Hematopoietic multipotent progenitor cell treated with erythropoietin and hydrocortisone succinate and interleukin-3 and kit ligand, for 6 days (in vitro differentiated cells): ENCODE measurements around the gene BACE1.
"Not testable (repeated sequence)": the region's sequence is repeated elsewhere in the genome, so short reads cannot be mapped to it uniquely, and the experiment has no call there.

Source experiments
- DNase-seq: peaks from one replicate; pipeline ENCODE4 v3.0.0-alpha.2; 2015

BACE1 gene

GRCh38 chr11:117316197-117316961, at the start of gene BACE1:
BACE1 (minus strand) TSS chr11:117316256; CDS start chr11:117315795, 461 bp downstream.
- DNase-seq: peak; percentile 71

DNA sequence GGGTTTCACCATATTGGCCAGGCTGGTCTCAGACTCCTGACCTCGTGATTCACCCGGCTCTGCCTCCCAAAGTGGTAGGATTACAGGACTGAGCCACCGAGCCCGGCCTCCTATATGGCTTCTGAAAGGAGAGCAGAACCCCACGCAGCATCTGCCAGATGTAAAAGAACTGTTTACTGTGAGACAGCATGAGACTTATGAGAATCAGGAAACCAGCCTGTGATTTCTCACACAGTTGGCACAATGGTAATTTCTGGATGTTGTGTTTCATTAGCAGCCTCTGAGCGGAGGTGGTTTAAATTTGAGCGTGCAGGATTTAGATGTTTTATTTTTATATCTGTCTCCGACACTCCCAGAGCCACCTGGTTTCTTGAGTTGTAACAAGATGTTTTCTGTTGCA, 45.4 kb upstream of the BACE1 start:
- DNase-seq: no peak

DNA sequence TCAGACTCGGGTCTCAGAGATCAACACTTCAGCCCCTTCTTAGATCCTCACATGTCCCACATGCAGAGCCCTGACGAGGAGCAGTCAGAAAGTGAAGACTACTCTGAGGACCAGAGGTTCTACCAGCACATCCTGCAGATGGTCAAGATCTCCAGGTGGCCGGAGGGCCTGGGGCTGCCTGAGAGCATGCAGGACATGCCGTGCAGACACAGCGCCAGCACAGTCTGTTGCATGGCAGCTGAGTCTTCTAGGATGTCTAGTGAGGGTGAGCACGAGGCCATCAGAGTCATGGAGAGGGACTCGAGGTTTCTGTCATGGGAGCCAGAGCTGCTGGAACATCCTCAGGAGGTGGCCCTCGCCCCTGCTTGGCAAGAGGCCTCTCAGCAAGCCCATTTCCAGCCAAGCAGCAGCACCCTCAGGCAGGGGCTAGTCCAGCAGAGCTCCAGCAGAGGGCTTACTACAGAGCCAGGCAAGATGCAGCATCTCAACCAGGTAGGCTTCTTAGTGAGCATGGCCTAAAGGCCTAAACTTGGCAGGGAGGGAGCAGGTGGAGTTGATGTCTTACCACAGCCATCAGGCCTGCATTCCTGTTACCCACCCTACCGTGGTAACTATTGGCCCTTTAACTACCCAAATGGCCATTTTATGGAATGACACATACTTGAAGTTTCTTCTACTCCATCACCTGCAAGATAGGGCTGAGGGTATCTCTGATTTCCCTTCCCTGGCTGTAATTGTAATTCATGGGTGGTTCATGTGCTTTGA, 40.3 kb upstream of the BACE1 start:
- DNase-seq: no peak

GRCh38 chr11:117354550-117354949, 38.5 kb upstream of the BACE1 start:
- DNase-seq: no peak

DNA sequence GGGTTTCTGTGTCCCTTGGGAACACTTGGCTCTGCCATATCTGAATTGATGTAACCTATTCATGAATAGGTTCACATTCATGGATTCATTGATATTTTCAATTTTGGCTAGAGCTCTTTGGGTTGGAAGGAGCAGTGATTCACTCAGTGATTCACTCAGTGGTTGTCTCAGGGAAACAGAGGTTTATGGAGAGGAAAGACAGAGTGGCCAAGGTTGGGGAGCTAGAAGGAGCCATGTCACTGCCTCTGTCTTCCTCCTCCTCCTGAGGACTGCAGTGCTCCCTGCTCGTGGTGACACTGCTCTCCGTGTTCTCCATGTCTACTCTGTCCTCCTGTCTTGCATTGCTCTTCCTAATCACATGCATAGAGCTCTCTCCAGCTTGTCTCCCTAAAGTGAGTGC, 29.0 kb upstream of the BACE1 start:
- DNase-seq: no peak

DNA sequence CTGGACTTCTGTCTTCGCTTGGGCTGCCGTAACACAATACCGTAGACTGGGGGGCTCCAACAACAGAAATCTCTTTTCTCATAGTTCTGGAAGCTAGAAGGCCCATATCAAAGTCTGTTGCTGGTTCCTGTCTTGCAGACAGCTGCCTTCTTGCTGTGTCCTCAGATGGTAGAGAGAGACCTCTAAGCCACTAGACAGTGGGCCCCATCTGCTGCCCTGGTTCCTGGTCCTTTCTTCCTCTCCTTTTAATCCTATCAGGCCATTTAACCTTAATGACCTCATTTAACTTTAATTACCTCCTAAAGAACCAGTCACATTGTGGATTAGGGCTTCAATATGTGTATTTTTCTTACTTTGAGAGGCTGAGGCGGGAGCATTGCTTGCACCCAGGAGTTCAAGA, 21.0 kb upstream of the BACE1 start:
- DNase-seq: no peak

DNA sequence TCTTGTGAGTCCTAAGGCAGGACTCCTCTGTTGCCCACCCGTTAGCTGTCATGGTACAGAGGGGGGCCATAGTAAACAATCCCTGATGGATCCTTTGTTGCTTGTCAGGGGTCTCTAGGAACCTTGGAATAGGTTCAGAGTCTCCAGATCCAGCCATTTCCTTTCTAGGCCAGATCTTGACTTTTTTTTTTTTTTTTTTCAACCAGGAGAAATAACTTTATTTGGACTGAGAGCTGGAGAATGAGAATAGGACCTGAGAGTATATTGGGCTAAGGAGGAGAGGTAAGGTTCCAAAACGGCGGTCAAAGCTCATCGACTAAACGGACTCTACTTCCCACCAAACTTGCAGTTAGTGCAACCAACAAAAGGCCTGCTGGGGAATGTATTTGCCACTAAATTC, 19.3 kb upstream of the BACE1 start:
- no peak for DNase-seq

DNA sequence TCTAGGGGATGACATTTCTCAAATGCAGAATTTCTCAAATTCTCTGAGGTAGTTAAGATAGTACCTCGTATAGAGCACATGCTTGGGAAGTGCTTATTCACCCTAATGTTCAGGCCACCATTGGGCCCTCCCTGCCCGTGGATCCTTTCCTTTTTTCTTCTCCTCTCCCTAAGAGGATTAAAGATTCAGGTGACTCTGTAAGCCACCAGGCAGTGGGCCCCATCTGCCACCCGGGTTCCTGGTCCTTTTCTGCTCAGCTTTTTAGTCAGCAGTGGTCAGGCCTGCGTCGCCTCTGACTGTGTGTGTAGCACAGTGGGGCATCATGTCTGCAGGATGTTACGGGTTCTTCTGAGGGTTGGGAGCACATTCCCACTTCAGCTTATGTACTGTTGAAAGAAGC, 18.8 kb upstream of the BACE1 start:
- DNase-seq: no peak

GRCh38 chr11:117333917-117334316, 17.9 kb upstream of the BACE1 start:
- no peak for DNase-seq

- DNase-seq: no peak
Measured at GRCh38 chr11:117332843-117333242, 16.8 kb upstream of the BACE1 start.

- DNase-seq: peak; percentile 67
Measured at GRCh38 chr11:117328375-117329010, 12.4 kb upstream of the BACE1 start.

DNA sequence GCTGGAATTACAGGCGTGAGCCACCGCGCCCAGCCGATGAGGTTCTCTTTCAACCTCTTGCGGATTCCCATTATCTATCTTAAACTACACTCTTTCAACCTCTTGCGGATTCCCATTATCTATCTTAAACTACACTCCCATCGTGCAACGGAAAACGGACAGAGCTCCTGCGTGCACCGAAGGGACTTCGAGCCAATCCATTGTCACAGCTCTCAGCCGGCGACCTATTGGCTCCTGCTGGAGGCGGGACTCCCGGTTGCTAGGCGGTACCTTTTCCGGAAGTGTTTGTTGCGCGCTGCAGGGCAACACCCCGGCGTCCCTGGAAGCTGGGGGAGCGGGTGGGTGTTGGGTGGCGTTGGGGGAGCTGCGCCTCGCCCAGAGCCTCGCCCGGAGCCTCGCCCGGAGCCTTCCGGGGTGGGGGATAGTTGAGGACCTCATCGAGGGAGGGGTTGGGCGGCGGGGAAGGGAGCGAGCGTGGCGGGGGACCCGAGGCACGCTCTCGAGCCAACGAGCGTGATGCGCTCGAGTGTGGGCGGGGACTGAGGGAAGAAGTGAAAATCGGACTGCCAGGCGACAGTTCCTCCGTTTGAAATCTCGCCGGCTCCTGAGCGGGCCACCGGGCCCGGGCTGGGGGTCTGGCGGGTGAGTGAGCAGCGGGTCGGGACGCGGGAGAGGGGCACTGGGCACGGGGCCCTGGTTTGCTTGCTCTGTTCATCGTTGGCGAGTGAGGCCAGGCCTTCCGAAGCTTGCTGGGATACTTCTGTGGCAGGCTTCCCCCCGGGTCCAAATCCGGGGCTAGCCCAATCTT, 11.7 kb upstream of the BACE1 start, which contains the start of gene CEP164:
Gene CEP164, plus strand, starts transcription at position 288 of the 808 bp plus-strand sequence. CDS start 10,733 bp downstream, outside the sequence.
- peak; percentile 99 for DNase-seq

DNA sequence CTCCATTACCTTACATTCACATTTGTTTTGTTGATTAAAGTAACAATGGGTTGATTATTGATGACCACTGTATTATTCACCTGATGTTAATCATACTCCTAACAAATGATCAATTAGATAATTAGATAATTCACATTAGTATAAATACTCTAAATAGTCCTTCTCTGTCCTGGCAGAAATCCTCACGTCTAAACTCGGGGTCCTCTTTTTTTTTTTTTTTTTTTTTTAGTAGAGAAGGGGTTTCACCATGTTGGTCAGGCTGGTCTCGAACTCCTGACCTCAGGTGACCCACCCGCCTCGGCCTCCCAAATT, 11.2 kb upstream of the BACE1 start:
- not testable (repeated sequence) for DNase-seq

- no peak for DNase-seq
Measured at GRCh38 chr11:117319214-117319840, 3.3 kb upstream of the BACE1 start.

DNA sequence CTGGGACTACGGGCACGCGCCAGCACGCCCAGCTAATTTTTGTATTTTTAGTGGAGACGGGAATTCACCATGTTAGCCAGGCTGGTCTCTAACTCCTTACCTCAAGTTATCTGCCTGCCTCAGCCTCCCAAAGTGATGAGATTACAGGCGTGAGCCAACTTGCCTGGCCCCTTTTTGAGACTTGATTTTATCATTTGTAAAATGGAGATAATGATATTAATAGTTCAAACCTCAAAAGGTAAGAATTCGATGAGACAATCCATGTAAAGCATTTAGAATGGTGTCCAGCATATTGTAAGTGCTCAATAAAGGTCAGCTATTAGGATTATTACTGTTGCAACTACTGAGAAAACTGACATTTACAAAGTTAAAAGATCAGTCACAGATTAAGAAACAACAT, 2.7 kb upstream of the BACE1 start:
- DNase-seq: no peak

GRCh38 chr11:117315285-117316196, 515 bp downstream of the BACE1 start:
- DNase-seq: peak; percentile 25

GRCh38 chr11:117314840-117315239, 1.2 kb downstream of the BACE1 start:
- DNase-seq: peak; percentile 22

GRCh38 chr11:117313828-117314768, 2.0 kb downstream of the BACE1 start:
- DNase-seq: no peak

GRCh38 chr11:117313091-117313490, 3.0 kb downstream of the BACE1 start:
- no peak for DNase-seq

GRCh38 chr11:117309310-117309709, 6.7 kb downstream of the BACE1 start:
- DNase-seq: no peak
